GM12874 (cell line): ENCODE data around the gene EFTUD2.

Source experiments
- CTCF ChIP-seq: IDR thresholded peaks from 2 replicates; pipeline ENCODE4 v1.5.1; 2011; ENCODE audit warnings: low read depth, mild to moderate bottlenecking, control low read depth, low read length, moderate library complexity; ENCODE audit not compliant: insufficient read depth

Gene EFTUD2

GRCh38 chr17:44887016-44887415 is 12.2 kb downstream of the EFTUD2 start:
- TF ChIP-seq CTCF: no peak

DNA sequence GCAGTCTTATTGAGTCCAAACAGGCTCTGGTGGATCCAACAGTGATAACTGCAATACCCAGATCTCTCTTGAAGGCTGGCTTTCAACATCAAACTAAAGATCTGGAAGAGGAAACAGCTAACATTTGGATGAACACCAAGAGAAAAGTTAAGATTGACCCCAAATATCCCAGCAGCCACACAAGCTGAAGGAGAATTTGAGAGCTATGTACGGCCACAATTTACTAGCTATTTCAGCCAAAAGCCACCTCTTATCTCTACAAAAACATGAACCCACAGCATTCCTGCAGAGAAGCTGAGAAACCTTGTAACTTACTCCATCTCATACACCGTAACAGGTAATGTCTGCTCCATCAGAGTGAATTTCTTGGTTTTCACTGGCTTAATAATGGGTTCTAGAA is 14.3 kb downstream of the EFTUD2 start:
- no peak for TF ChIP-seq CTCF

GRCh38 chr17:44881145-44881544 is 18.1 kb downstream of the EFTUD2 start:
- TF ChIP-seq CTCF: no peak

DNA sequence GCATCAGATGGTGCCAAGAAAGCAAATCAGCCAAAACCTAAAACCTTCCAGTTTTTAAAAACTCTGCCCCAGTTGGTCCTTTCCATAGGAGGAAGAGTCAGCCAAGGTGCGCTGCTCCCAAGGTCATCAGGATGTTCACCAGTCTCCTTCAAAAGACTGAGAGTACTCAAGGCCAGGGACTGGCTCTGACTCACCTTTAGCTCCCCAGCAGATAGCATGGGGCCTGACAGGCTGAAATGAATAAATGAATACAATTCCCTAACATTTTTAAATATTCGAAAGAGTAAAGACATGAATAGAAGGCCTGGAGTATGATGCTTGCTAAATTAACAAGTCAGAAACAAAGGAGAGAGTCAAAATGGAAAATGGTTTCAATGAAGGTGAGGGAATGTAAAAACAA is 19.2 kb downstream of the EFTUD2 start:
- no peak for TF ChIP-seq CTCF

GRCh38 chr17:44879376-44879775 is 19.9 kb downstream of the EFTUD2 start:
- TF ChIP-seq CTCF: no peak

- peak; percentile 53; the same call in 1 of the 2 replicates for TF ChIP-seq CTCF
Observed at GRCh38 chr17:44878627-44879221, 20.5 kb downstream of the EFTUD2 start.

DNA sequence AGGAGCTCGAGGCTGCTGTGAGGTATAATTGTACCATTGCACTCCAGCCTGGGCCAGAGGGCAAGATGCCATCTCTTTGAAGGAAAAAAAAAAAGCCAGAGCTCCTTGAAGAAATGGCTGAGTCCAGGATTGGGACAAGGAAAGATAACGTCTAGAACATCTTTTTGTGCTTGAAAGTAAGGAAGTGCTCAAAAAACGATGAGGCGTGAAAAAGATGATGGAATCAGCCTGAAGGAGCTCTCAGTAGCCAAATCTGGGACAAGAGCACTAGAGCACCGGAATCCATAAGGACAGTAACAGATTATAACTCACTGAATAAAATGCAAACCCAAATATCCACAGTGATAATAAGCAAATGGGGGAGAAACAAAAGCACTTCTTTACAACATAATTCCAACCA is 22.1 kb downstream of the EFTUD2 start:
- TF ChIP-seq CTCF: no peak
